KBM-7 (cell line): ENCODE measurements around the gene PLXNA4.

Experiments used
- DNase-seq: peaks from one replicate; pipeline ENCODE4 v3.0.0-alpha.2; 2015
- in situ Hi-C: fragments of 300-500 bp; cut with MboI; formaldehyde crosslinking; loops from 2 replicates; pipeline ENCODE4 v1.14.3; 2020; ENCODE audit warnings: low sequenced_read_pairs, low pct_unique_long_range_greater_than_20kb, mixed read lengths

The PLXNA4 gene

GRCh38 chr7:132164558-132165125 is 411.6 kb downstream of the PLXNA4 start:
- no peak for DNase-seq
- in situ Hi-C loops: no loop called here

- in situ Hi-C loops: no loop called here
- no peak for DNase-seq
These were observed 413.6 kb downstream of the PLXNA4 start for GRCh38 chr7:132162556-132163144.

- in situ Hi-C loops: no loop called here
- DNase-seq: no peak
These were observed 414.3 kb downstream of the PLXNA4 start for GRCh38 chr7:132161976-132162375.

GRCh38 chr7:132161533-132161915 is 414.7 kb downstream of the PLXNA4 start:
- DNase-seq: no peak
- in situ Hi-C loops: no loop called here

- in situ Hi-C loops: no loop called here
- no peak for DNase-seq
These were observed 415.4 kb downstream of the PLXNA4 start for GRCh38 chr7:132160611-132161532.

- no peak for DNase-seq
- in situ Hi-C loops: no loop called here
These were observed 417.4 kb downstream of the PLXNA4 start for GRCh38 chr7:132158841-132159240.

DNA sequence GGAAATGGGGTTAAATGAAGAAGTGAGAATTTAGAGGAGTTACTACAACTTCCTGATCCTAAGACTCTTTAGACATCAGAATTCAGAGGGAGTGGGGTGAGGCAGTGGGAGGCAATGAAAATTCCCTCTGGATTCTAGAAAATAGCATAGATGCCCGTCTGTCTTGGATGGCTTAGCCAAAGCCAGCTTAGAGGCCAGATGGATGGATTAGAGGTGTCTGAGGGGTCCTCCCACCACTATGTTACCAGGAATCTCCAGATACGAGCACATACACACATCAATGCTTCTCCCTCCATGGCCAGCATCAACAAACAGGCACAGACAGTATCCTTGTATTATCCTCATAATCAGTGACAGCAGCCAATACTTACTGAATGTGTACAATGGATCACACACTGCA is 418.1 kb downstream of the PLXNA4 start:
- in situ Hi-C loops: no loop called here
- DNase-seq: no peak

DNA sequence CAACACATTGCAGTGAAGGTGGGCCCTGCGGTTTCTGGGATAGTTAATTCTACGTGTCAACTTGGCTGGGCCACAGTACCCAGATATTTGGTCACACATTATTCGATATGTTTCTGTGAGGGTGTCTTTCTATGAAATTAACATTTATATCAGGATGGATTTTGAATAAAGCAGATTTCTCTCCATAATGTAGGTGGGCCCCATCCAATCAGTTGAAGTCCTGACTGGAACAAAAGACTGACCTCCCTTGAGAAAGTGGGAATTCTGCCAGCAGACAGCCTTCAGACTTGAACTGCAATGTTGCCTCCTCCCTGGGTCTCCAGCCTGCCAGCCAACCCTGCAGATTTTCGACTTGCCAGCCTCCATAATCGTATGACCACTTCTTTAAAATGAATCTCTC is 420.6 kb downstream of the PLXNA4 start:
- DNase-seq: no peak
- in situ Hi-C loops: no loop called here

DNA sequence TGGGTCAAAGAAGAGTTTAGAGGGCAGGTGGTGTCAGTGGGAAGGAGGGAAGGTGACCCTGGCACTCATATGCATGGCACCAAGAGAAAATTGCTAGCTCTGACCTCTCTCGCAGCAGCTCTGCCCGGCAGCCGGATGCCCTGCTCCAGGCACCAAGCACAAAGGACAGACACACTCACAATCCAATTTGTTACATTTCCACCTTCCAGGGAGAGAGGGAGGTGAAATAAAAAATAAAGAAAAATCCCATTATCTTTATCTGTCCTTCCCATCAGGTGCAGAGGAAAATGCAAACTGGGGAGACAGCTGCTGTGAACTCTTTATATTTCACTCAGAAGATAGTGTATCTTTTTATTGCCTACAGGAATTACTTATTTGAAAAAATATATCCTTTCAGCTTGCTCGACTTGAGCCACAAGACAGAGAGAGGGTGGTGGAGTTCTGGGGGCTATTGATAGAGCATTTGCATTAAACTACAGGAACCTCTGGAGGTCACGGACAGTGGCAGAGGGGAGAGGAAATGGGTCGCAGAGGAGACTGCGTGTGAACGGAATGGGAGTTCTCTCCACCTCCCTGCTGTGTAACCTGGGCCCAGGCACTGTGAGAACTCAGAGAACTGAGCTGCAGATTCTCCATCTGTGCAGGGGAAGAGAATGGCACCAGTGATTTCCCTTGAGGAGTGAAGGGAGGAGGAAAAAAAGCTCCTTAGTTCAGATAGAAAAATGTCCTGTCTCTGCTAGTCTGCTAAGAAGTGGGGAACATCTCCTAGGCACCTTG is 421.4 kb downstream of the PLXNA4 start:
- DNase-seq: no peak
- in situ Hi-C loops: no loop called here

GRCh38 chr7:132154248-132154647 is 422.0 kb downstream of the PLXNA4 start:
- no peak for DNase-seq
- in situ Hi-C loops: no loop called here

GRCh38 chr7:132152131-132152889 is 424.0 kb downstream of the PLXNA4 start:
- in situ Hi-C loops: no loop called here
- DNase-seq: no peak

- no peak for DNase-seq
These were observed 425.6 kb downstream of the PLXNA4 start for GRCh38 chr7:132150711-132151110.

DNA sequence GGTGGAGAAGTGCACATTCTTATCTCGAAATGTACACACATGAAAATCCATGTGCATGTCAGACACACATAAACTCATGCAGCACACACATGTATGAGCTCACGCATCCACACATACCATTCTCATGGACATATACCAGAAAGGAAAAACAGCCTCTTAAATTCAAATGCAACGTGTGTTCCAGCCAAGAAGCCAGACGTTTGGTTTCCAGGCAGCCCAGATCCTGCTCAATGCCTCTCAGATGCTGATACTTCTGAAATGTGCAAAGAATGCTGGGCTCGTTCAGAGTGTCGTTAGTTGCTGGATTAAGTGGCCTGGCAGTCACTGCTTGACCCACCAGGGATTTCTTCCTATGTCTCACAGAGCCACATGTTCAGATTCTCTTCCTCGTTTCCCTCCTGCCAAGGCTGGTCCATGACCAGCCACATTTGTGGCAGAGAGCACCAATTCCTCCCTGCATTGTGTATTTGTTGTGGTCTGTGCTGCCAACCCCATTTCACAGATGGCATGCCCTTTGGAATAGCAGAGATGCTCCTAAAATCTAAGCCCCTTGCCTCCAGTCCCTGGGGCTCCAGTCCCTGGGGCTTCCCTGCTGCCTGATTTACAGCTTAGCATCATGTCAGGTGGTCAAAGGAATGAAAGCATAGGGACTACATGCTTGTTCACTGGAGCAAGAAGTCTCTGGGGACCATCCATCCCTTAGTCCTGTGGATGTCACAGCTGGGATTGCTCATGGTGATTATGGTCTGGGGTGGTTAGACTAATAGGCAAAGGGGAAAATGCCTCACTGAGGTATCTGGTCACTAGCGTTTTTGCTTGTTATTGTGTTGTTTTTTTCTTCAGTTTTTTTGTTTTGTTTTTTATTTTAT is 426.6 kb downstream of the PLXNA4 start:
- DNase-seq: no peak
- in situ Hi-C loops: no loop called here

More at GRCh38 chr7:132150711-132151110, 425.6 kb downstream of the PLXNA4 start:
- in situ Hi-C loops: no loop called here

- no peak for DNase-seq
- in situ Hi-C loops: no loop called here
These were observed 427.4 kb downstream of the PLXNA4 start for GRCh38 chr7:132148876-132149275.

GRCh38 chr7:132145466-132145865 is 430.8 kb downstream of the PLXNA4 start:
- in situ Hi-C loops: no loop called here
- no peak for DNase-seq

DNA sequence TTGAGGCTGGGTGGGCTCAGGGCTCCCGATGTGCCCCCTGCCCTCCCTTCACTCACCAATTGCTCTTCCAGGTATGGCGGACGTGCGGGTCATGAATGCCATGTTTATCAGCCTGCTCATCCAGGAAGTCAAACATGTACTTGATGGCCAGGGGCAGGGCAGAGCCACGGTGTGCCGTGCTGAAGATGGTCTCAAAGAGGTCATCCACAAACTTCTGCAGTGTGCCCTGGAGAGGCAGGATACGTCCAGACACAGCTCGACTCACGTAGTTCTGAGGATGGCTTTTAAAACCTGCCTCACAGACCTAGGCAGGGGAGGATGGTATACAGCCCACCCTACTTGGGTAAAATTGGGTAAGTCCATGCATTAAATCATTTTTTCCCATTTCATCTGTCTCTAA is 431.2 kb downstream of the PLXNA4 start:
- in situ Hi-C loops: no loop called here
- no peak for DNase-seq

GRCh38 chr7:132142006-132142405 is 434.3 kb downstream of the PLXNA4 start:
- in situ Hi-C loops: no loop called here
- DNase-seq: no peak

- no peak for DNase-seq
- in situ Hi-C loops: no loop called here
These were observed 435.2 kb downstream of the PLXNA4 start for GRCh38 chr7:132141109-132141508.
